Esophagus squamous epithelium (tissue), 4 donors: ENCODE measurements around the gene ATP2B3.

Experiments used
- CTCF ChIP-seq, 6 experiments: fragments of 450-650 bp in 4 of 6; fragments of 200-600 bp in 2 of 6; sonication (generic) in 2 of 6; IDR thresholded peaks; one replicate each; pipeline ENCODE4 v1.5.1; 2016 to 2019; ENCODE audit warnings: antibody characterized with exemption in 6 of 6, mild to moderate bottlenecking in 4 of 6, moderate library complexity in 4 of 6
- POLR2A ChIP-seq, 4 donors: fragments of 450-650 bp; IDR thresholded peaks; one replicate each; pipeline ENCODE4 v1.6.1; 2017; ENCODE audit warnings: antibody characterized with exemption in 4 of 4, mild to moderate bottlenecking in 4 of 4, moderate library complexity in 3 of 4

- TF ChIP-seq POLR2A (IDR thresholded peaks at IDR 0.05) (no peak), CTCF (IDR thresholded peaks at IDR 0.05) (no peak)
Measured at GRCh38 chrX:153628665-153629064, 111.2 kb downstream of the ATP2B3 start.
